GM18517 (cell line): ENCODE data around the gene GRIP2.

Experiments used
- ATAC-seq: cut with Tn5 transposase; IDR thresholded peaks from one replicate; pipeline ENCODE4 v1.9.1; 2021; ENCODE audit warnings: mild to moderate bottlenecking, moderate library complexity; ENCODE audit not compliant: unreplicated experiment

GRIP2 gene

GRCh38 chr3:14539742-14540491 is at the start of gene GRIP2:
GRIP2 (minus strand) TSS chr3:14540342; CDS start chr3:14540308, 34 bp downstream.
- ATAC-seq: no peak

GRCh38 chr3:14588425-14589112 is 48.4 kb upstream of the GRIP2 start:
- no peak for ATAC-seq

- ATAC-seq: no peak
Observed at GRCh38 chr3:14587740-14588360, 47.7 kb upstream of the GRIP2 start.

GRCh38 chr3:14586611-14587010 is 46.5 kb upstream of the GRIP2 start:
- ATAC-seq: no peak

GRCh38 chr3:14583548-14584091 is 43.5 kb upstream of the GRIP2 start:
- no peak for ATAC-seq

GRCh38 chr3:14582045-14582410 is 41.9 kb upstream of the GRIP2 start:
- no peak for ATAC-seq

GRCh38 chr3:14581334-14582044 is 41.3 kb upstream of the GRIP2 start:
- ATAC-seq: no peak

- no peak for ATAC-seq
Observed at GRCh38 chr3:14577897-14578296, 37.8 kb upstream of the GRIP2 start.

GRCh38 chr3:14576163-14576562 is 36.0 kb upstream of the GRIP2 start:
- no peak for ATAC-seq

- no peak for ATAC-seq
Observed at GRCh38 chr3:14574183-14574582, 34.0 kb upstream of the GRIP2 start.

- no peak for ATAC-seq
Observed at GRCh38 chr3:14573706-14574105, 33.6 kb upstream of the GRIP2 start.

GRCh38 chr3:14570864-14571263 is 30.7 kb upstream of the GRIP2 start:
- no peak for ATAC-seq

- no peak for ATAC-seq
Observed at GRCh38 chr3:14570089-14570488, 29.9 kb upstream of the GRIP2 start.

GRCh38 chr3:14569474-14570000 is 29.4 kb upstream of the GRIP2 start:
- no peak for ATAC-seq

GRCh38 chr3:14568269-14568668 is 28.1 kb upstream of the GRIP2 start:
- no peak for ATAC-seq

GRCh38 chr3:14566812-14567211 is 26.7 kb upstream of the GRIP2 start:
- ATAC-seq: no peak

- no peak for ATAC-seq
Observed at GRCh38 chr3:14565868-14566588, 25.9 kb upstream of the GRIP2 start.

GRCh38 chr3:14564741-14565140 is 24.6 kb upstream of the GRIP2 start:
- no peak for ATAC-seq

- ATAC-seq: no peak
Observed at GRCh38 chr3:14563946-14564539, 23.9 kb upstream of the GRIP2 start.
